ENCODE data around the gene FARS2.

DNA sequence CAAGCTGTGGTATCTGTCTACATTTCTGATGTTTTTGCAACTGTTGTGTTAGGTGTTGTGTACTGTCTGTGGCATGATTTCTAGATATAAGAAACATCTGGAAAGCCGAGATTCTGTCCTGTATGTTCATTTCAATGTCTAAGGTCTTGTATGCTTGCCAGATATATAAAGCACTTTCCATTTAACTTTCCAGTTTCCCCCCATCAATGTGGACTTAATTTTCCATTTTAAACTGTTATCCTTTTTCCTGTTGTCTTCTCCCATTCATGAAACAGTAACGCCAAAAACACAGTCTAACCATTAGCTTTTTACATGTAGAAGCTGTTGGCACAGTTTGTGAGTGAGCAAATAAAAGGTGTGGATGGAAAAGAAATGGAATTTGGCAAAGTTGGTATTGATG is 181.6 kb downstream of the FARS2 start:
- no peak for TF ChIP-seq POLR2A (IDR thresholded peaks at IDR 0.05; ENCODE audit: low read length)
- TF ChIP-seq GATA1 (IDR thresholded peaks at IDR 0.05; ENCODE audit: low read depth, low read length) = no peak
